Limb (tissue), 2 donors: ENCODE results near the gene IL17C.
A peak's percentile ranks its signal among the peaks of the same experiment; 100 is the strongest.
"Not testable (repeated sequence)": the region's sequence is repeated elsewhere in the genome, so short reads cannot be mapped to it uniquely, and the experiment has no call there.

Source experiments
- DNase-seq, 2 donors: peaks; one replicate each; pipeline ENCODE4 v3.0.0-alpha.2; 2016; ENCODE audit errors: extremely low spot score in 2 of 2

IL17C gene

DNA sequence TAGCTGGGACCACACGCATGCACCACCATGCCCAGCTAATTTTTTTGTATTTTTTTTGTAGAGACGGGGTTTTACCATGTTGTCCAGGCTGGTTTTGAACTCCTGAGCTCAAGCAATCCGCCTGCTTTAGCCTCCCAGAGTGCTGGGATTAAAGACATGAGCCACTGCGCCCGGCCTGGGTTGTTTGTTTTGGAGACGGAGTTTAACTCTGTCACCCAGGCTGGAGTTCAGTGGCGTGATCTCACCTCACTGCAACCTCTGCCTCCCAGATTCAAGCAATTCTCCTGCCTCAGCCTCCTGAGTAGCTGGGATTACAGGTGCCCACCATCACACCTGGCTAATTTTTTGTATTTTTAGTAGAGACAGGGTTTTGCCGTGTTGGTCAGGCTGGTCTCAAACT, 28.9 kb upstream of the IL17C start:
- not testable (repeated sequence) for DNase-seq

GRCh38 chr16:88610080-88610479, 28.3 kb upstream of the IL17C start:
- no peak for DNase-seq

- DNase-seq, result peak in 1 of 2 donors; percentile 55
Observed at GRCh38 chr16:88610909-88611812, 27.2 kb upstream of the IL17C start.

- no peak for DNase-seq
Observed at GRCh38 chr16:88613293-88613692, 25.1 kb upstream of the IL17C start.

- no peak for DNase-seq
Observed at GRCh38 chr16:88613911-88614817, 24.2 kb upstream of the IL17C start.

- DNase-seq, result no peak
Observed at GRCh38 chr16:88614818-88615580, 23.4 kb upstream of the IL17C start.

GRCh38 chr16:88616320-88616719, 22.1 kb upstream of the IL17C start:
- no peak for DNase-seq

DNA sequence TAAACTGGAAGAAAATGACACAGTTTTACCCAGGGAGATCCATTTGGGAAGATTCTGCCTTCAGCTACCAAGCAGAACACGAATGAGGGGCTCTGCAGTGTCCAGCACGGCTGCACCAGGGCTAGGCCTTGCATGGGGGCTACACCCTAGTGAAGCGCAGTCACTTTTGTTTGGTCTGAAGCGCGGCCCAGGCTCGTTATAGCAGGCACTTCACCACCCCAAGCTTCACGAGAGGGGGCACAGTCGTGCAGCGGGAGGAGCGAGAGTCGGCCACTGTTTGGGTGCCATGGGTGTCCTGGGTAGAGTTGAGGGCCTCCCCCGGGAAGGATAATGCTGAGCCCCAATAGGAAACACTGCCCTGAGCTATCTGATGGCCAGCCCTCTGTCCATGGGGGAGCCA, 21.6 kb upstream of the IL17C start:
- no peak for DNase-seq

GRCh38 chr16:88617268-88618031, 20.9 kb upstream of the IL17C start:
- no peak for DNase-seq

DNA sequence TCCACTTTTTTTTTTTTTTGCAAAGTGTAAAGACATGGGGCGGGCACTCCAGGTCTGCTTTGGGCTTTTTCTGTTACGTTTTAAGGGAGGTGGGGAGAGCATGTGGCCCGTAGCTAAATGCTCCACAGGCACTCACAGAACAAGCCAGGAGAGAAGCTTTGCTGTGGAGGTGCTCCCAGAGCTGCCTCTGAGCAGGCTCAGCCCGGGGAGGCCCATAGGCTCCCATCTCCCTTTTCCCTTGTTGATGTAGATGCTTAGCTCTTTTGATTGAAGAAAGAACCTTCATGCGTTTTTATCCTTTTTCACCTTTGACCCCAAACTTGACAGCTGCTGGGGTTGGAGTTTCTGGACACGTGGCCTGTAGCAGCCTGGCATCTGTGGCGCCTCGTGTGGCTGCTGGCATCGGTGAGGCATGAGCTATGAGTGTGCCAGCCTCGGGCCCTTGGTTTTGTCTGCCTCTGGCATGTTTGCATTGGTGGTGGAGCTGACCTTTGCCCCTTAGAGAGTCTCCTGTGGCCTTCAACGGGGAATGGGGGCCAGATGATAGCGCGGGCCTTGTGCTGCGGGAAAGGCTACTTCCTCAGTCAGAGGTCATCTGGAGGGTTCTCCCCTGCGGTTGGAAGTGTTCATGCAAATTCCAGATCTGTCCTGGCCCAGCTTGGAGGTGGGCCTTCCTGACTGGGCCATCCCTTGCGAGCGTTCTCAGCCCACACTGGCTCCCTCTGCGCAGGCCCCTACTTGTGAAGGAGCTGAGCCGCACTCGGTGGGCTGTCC, 20.0 kb upstream of the IL17C start:
- DNase-seq, result no peak

- DNase-seq, result no peak
Observed at GRCh38 chr16:88618956-88619667, 19.3 kb upstream of the IL17C start.

GRCh38 chr16:88619859-88620815, 18.2 kb upstream of the IL17C start:
- DNase-seq, result no peak

GRCh38 chr16:88622125-88622524, 16.2 kb upstream of the IL17C start:
- DNase-seq, result no peak

- no peak for DNase-seq
Observed at GRCh38 chr16:88622866-88623265, 15.5 kb upstream of the IL17C start.

GRCh38 chr16:88623858-88624257, 14.5 kb upstream of the IL17C start:
- no peak for DNase-seq

GRCh38 chr16:88624481-88624880, 13.9 kb upstream of the IL17C start:
- no peak for DNase-seq

GRCh38 chr16:88624977-88625576, 13.3 kb upstream of the IL17C start:
- DNase-seq, result no peak

GRCh38 chr16:88626646-88627045, 11.7 kb upstream of the IL17C start:
- no peak for DNase-seq
